Activated CD8-positive, alpha-beta memory T cell treated with anti-CD3 and anti-CD28 coated beads for 48 hours (primary cell): ENCODE measurements around the gene CIB4.

Experiments used
- DNase-seq, 3 experiments: peaks; one replicate each; pipeline ENCODE4 v3.0.0-alpha.2; 2020; ENCODE audit warnings: low read depth in 2 of 3, low spot score in 2 of 3

The CIB4 gene

GRCh38 chr2:26532301-26533250 is 108.6 kb downstream of the CIB4 start:
- no peak for DNase-seq
